Ishikawa (cell line): Measurements from ENCODE around the gene MSH4.

Experiments used
- CEBPB ChIP-seq: IDR thresholded peaks from 2 replicates; pipeline ENCODE4 v1.6.1; 2012
- CREB1 ChIP-seq: IDR thresholded peaks from 2 replicates; pipeline ENCODE4 v1.6.1; 2012; ENCODE audit warnings: low read depth
- EGR1 ChIP-seq: IDR thresholded peaks from 2 replicates; pipeline ENCODE4 v1.6.1; 2012
- EP300 ChIP-seq: IDR thresholded peaks from 2 replicates; pipeline ENCODE4 v1.6.1; 2012; ENCODE audit warnings: borderline replicate concordance
- FOXM1 ChIP-seq: IDR thresholded peaks from 2 replicates; pipeline ENCODE4 v1.6.1; 2012; ENCODE audit warnings: low read depth, borderline replicate concordance
- NFIC ChIP-seq: IDR thresholded peaks from 2 replicates; pipeline ENCODE4 v1.6.1; 2012
- RAD21 ChIP-seq: IDR thresholded peaks from 2 replicates; pipeline ENCODE4 v1.6.1; 2012; ENCODE audit warnings: low read depth
- TAF1 ChIP-seq: IDR thresholded peaks from 2 replicates; pipeline ENCODE4 v1.6.1; 2012; ENCODE audit warnings: low read depth, mild to moderate bottlenecking
- TCF12 ChIP-seq: IDR thresholded peaks from 2 replicates; pipeline ENCODE4 v1.6.1; 2012; ENCODE audit warnings: low read depth
- TEAD4 ChIP-seq: IDR thresholded peaks from 2 replicates; pipeline ENCODE4 v1.6.1; 2012
- YY1 ChIP-seq: IDR thresholded peaks from 2 replicates; pipeline ENCODE4 v1.6.1; 2012; ENCODE audit warnings: low read depth
- ZBTB7A ChIP-seq: IDR thresholded peaks from 2 replicates; pipeline ENCODE4 v1.6.1; 2012; ENCODE audit warnings: low read depth
- TF ChIP-seq, protein P1 (sequence below): IDR thresholded peaks from 2 replicates; pipeline ENCODE4 v1.6.1; 2012; ENCODE audit warnings: low read depth, mild to moderate bottlenecking
- TF ChIP-seq, protein P2 (sequence below): IDR thresholded peaks from 2 replicates; pipeline ENCODE4 v1.6.1; 2012
- TF ChIP-seq, protein P3 (sequence below): IDR thresholded peaks from 2 replicates; pipeline ENCODE4 v1.6.1; 2012

The MSH4 gene

DNA sequence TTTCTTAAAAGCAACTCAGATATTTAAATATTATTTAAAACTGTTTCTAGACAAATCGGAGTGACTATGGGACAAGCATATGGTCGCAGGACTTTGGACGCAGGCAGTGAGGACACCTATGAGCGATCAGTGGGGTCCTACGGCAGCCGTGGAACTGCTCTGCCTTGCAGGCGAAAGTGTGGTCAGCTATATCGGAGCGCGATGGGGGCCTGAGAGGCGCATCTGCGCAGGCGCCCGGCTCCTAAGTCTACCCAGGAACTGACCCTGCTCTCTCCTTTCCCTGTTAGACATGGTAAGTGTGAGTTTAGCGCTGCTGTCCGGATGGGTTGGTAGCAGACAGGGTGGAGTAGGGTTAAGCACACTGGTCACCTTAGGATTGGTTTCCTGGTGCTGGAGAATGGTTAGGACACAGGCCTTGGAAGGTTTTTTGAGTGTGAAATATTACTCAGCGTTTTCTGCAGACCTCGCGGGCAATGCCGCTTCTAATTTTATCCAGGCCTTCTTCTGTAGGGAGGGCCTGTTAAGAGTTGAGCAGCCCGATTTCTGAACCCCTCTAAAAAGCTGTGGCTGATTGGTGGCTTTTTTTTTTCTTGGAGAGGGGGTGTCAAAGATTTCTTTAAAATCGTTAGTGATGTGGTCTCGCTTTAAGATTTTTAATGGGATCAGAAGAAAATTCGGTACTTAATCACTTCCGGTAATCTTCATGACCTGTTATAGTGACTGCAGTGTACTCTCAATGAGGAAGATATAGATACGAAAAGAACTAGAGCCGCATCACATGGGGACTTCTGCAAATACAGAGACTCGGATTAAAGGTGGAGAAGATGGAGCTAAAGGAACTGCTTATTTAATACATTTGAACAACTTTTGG is 10.5 kb upstream of the MSH4 start, which contains the start of gene RABGGTB:
RABGGTB (plus strand) TSS at position 274 of the 871 bp plus-strand sequence; CDS start at position 290, 16 bp downstream.
- TF ChIP-seq EP300 (0 out of 2 replicates have a peak, but pooled peaks have one; percentile 15), FOXM1 (no peak), CEBPB (no peak), ZBTB7A (no peak), TEAD4 (no peak), YY1 (peak; percentile 41; the same call in 1 of the 2 replicates), TAF1 (peak; percentile 90), TCF12 (0 out of 2 replicates have a peak, but pooled peaks have one; percentile 12), RAD21 (no peak), CREB1 (no peak), EGR1 (no peak), NFIC (no peak)
- TF ChIP-seq, protein P1, sequence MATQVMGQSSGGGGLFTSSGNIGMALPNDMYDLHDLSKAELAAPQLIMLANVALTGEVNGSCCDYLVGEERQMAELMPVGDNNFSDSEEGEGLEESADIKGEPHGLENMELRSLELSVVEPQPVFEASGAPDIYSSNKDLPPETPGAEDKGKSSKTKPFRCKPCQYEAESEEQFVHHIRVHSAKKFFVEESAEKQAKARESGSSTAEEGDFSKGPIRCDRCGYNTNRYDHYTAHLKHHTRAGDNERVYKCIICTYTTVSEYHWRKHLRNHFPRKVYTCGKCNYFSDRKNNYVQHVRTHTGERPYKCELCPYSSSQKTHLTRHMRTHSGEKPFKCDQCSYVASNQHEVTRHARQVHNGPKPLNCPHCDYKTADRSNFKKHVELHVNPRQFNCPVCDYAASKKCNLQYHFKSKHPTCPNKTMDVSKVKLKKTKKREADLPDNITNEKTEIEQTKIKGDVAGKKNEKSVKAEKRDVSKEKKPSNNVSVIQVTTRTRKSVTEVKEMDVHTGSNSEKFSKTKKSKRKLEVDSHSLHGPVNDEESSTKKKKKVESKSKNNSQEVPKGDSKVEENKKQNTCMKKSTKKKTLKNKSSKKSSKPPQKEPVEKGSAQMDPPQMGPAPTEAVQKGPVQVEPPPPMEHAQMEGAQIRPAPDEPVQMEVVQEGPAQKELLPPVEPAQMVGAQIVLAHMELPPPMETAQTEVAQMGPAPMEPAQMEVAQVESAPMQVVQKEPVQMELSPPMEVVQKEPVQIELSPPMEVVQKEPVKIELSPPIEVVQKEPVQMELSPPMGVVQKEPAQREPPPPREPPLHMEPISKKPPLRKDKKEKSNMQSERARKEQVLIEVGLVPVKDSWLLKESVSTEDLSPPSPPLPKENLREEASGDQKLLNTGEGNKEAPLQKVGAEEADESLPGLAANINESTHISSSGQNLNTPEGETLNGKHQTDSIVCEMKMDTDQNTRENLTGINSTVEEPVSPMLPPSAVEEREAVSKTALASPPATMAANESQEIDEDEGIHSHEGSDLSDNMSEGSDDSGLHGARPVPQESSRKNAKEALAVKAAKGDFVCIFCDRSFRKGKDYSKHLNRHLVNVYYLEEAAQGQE = no peak
- TF ChIP-seq, protein P2, sequence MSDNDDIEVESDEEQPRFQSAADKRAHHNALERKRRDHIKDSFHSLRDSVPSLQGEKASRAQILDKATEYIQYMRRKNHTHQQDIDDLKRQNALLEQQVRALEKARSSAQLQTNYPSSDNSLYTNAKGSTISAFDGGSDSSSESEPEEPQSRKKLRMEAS = peak; percentile 78

DNA sequence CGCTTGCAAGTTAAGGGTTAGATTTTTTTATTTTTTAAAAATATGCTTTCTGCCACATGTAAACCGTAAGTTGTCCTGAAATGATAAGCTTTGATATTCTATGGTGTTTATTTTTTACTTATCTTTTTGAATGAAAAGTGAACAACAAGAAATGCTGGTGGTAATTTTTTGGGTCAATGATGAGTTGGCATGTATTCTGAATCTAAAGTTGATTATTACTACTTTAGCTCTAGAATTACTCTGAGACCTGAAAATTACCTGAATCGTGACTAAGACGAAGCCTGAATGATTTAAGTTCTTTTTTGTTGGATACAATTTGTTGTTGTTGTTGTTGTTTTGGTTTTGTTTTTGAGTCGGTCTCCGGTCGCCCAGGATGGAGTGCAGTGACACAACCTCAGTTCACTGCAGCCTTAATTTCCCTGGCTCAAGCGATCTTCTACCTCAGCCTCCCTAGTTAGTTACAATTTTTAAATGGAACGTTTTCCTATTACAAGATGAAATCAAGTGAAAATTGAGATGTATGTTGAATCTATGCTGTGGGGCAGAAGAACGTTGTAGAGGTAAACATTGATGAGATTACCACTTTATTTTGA is 9.7 kb upstream of the MSH4 start:
- TF ChIP-seq TCF12 = no peak
- no peak for TF ChIP-seq EGR1
- no peak for TF ChIP-seq CREB1
- TF ChIP-seq, protein P3, sequence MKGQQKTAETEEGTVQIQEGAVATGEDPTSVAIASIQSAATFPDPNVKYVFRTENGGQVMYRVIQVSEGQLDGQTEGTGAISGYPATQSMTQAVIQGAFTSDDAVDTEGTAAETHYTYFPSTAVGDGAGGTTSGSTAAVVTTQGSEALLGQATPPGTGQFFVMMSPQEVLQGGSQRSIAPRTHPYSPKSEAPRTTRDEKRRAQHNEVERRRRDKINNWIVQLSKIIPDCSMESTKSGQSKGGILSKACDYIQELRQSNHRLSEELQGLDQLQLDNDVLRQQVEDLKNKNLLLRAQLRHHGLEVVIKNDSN = no peak
- TF ChIP-seq, protein P1 = no peak
- no peak for TF ChIP-seq TEAD4
- TF ChIP-seq YY1 = no peak
- TF ChIP-seq, protein P2 = no peak
- no peak for TF ChIP-seq TAF1
- no peak for TF ChIP-seq EP300
- TF ChIP-seq RAD21 = no peak
- no peak for TF ChIP-seq FOXM1
- no peak for TF ChIP-seq CEBPB
- no peak for TF ChIP-seq ZBTB7A
- TF ChIP-seq NFIC = no peak

DNA sequence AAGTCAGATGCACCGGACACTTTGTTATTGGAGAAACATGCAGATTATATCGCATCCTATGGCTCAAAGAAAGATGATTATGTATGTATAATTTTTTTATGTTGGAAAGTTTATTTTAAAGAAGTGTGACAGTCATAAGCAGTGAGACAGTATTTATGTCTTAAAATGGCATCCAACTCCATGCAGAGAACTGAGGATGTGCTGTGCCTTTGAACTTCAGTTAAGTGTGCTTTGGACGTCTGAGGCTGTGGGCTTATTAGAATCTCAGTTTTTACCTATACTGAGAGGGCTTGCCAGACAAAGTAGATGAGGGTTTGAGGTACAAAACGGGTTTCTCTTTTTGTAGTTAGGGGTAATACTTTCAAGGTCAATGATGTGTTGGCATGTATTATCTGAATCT is 9.2 kb upstream of the MSH4 start:
- TF ChIP-seq TAF1 = no peak
- TF ChIP-seq, protein P2 = no peak
- TF ChIP-seq, protein P3 = no peak
- TF ChIP-seq EGR1 = no peak
- TF ChIP-seq RAD21 = no peak

GRCh38 chr1:75789988-75790387 is 6.7 kb upstream of the MSH4 start:
- TF ChIP-seq YY1 (no peak), FOXM1 (no peak), EGR1 (no peak), ZBTB7A (no peak), CREB1 (no peak), RAD21 (no peak), EP300 (no peak), NFIC (no peak), TCF12 (no peak), TAF1 (no peak), TEAD4 (no peak), CEBPB (no peak)
- TF ChIP-seq, protein P3 = no peak
- TF ChIP-seq, protein P2 = no peak

GRCh38 chr1:75791022-75791421 is 5.7 kb upstream of the MSH4 start:
- no peak for TF ChIP-seq TCF12
- TF ChIP-seq FOXM1 = no peak
- no peak for TF ChIP-seq CREB1
- TF ChIP-seq NFIC = no peak
- TF ChIP-seq, protein P1 = no peak
- no peak for TF ChIP-seq TAF1
- no peak for TF ChIP-seq CEBPB
- no peak for TF ChIP-seq EP300
- TF ChIP-seq, protein P3 = no peak
- no peak for TF ChIP-seq YY1
- TF ChIP-seq EGR1 = no peak
- TF ChIP-seq ZBTB7A = no peak
- TF ChIP-seq RAD21 = no peak
- TF ChIP-seq TEAD4 = no peak
- TF ChIP-seq, protein P2 = no peak
